Stomach (tissue), 9 donors: ENCODE data around the gene IFITM10. TPM values are rescaled to one million over a fixed set of nuclear protein-coding genes. Genes with fewer than 3 reads are reported as not detected.

ENCODE experiments used
- DNase-seq, 2 donors: peaks; one replicate each; pipeline versions ENCODE4 v3.0.0 to v3.0.0-alpha.2; 2013 to 2019
- H3K27ac ChIP-seq, 5 donors: fragments of 200-600 bp in 4 of 5; sonication (generic) in 4 of 5; one replicate each; pipeline ENCODE4 v1.5.1; 2013 to 2019; ENCODE audit warnings: mild to moderate bottlenecking in 1 of 5, moderate library complexity in 1 of 5
- H3K27me3 ChIP-seq, 3 donors: fragments of 200-600 bp; sonication (generic); one replicate each; pipeline ENCODE4 v1.5.1; 2017 to 2019; ENCODE audit warnings: mixed run types in 1 of 3
- H3K36me3 ChIP-seq, 4 donors: fragments of 200-600 bp; sonication (generic); 1 replicate in 3 of 4; 2 replicates in 1 of 4; pipeline ENCODE4 v1.5.1; 2016 to 2019
- H3K4me1 ChIP-seq, 4 donors: fragments of 200-600 bp; sonication (generic); one replicate each; pipeline ENCODE4 v1.5.1; 2016 to 2019
- H3K4me3 ChIP-seq, 4 donors: fragments of 200-600 bp; sonication (generic) in 3 of 4; one replicate each; pipeline ENCODE4 v1.5.1; 2016 to 2019; ENCODE audit warnings: mild to moderate bottlenecking in 1 of 4
- H3K9me3 ChIP-seq, 4 donors: fragments of 200-600 bp; sonication (generic); one replicate each; pipeline ENCODE4 v1.5.1; 2016 to 2019
- EP300 ChIP-seq: sonication (generic); formaldehyde crosslinking; IDR thresholded peaks from one replicate; pipeline ENCODE4 v1.6.1; 2017; ENCODE audit warnings: antibody characterized with exemption
- POLR2A ChIP-seq, 4 donors: fragments of 450-650 bp; IDR thresholded peaks; one replicate each; pipeline ENCODE4 v1.6.1; 2016; ENCODE audit warnings: antibody characterized with exemption in 4 of 4, control low read depth in 2 of 4, mild to moderate bottlenecking in 1 of 4, moderate library complexity in 1 of 4
- POLR2AphosphoS5 ChIP-seq, 3 donors: sonication (generic); formaldehyde crosslinking; IDR thresholded peaks; one replicate each; pipeline ENCODE4 v1.6.1; 2016; ENCODE audit warnings: antibody characterized with exemption in 3 of 3
- WGBS, 5 donors: extraction: QIAGEN DNeasy Blood & Tissue Kit in 3 of 5; methylation state at CpG; one replicate each; pipeline versions ENCODE4 v1.1.5 to v1.1.7; 2013 to 2018; 5-methylcytosine and 5-hydroxymethylcytosine counted together
- intact Hi-C: fragments of 100-400 bp; cut with DNase I; formaldehyde crosslinking; loops from one replicate; pipeline ENCODE4 v1.15.1; 2023; ENCODE audit warnings: low total_unique reads
- polyA plus RNA-seq, 3 donors: library from polyadenylated mRNA; stranded (reverse); fragments of 200-250 nt; gene quantifications; one replicate each; pipeline ENCODE4 v1.2.3, GENCODE V29; 2013
- total RNA-seq, 5 donors: library from RNA; depleted of rRNA; stranded (reverse); fragments of >200 nt; gene quantifications; one replicate each; pipeline versions ENCODE4 v1.1.0 to v1.2.3, GENCODE V29; 2014 to 2016
- TF ChIP-seq, protein P1 (sequence below), 7 experiments: fragments of 450-650 bp in 4 of 7; fragments of 200-600 bp in 3 of 7; sonication (generic) in 3 of 7; IDR thresholded peaks; one replicate each; pipeline ENCODE4 v1.5.1; 2016 to 2019; ENCODE audit warnings: antibody characterized with exemption in 7 of 7, control low read depth in 2 of 7, mild to moderate bottlenecking in 1 of 7
- donor health status: healthy with polysubstance abuse.
- donor health status: Bipolar disorder and iron deficiency.
- donor health status: healthy.

The IFITM10 gene
- total and polyA plus RNA-seq, 8 donors: 0.19 to 1.1 (median 0.84) TPM; not detected in 4

DNA sequence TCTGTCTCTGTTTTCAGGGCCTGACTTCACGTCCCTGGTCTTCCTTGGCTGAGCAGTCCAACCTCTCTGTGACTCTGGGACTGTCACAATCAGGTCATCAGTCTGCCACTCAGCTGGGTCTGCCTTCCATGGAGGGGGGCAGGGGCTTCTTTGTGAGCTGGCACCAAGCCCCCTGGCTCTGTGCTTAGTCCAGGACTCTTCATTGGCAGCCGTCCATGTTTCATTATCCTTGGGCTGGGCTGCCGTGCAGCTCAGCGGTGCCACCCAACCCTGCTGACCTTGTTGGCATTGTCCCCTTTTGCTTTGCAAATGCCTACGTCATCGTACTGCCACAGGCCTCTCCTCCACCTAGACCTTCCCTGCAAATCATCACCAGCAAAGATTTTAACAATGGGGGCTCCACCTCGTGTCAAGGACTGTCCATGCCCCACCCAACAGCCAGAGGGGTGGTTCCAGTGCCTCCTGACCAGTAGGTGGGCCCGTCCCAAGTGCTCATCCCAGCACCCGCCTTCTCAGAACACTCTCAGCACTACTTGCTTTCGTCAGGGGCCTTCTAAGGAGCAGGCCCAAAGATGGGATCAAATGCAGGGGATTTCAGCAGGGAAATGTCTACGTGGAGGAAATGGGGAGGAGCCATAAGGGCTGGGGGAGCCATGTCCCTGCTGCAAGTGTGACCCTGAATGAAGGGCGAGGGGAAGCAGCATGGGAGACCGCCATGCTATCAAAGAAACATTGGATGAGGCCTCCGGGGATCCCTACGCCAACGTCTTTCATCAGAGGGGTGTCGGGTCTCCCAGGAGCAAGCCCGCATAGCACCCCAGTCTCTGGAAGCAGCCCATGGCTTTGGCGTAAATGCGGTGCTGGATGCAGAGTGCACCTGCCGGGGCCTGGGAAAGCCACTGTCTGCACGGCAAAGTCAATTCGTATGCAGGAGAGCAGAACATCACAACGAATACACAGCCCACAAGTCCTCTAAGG lies 35.2 kb downstream of the IFITM10 start:
- no peak overlapping the region for H3K4me3 ChIP-seq
- H3K27ac ChIP-seq: no peak overlapping the region
- DNase-seq: no peak
- no peaks in the 10 kb centered on the region for H3K36me3 ChIP-seq
- peaks cover 0 to 35% (median 0%) of the 10 kb centered on the region in 3 donors for H3K27me3 ChIP-seq
- no peak for TF ChIP-seq POLR2A (IDR thresholded peaks at IDR 0.05)
- TF ChIP-seq, protein P1, sequence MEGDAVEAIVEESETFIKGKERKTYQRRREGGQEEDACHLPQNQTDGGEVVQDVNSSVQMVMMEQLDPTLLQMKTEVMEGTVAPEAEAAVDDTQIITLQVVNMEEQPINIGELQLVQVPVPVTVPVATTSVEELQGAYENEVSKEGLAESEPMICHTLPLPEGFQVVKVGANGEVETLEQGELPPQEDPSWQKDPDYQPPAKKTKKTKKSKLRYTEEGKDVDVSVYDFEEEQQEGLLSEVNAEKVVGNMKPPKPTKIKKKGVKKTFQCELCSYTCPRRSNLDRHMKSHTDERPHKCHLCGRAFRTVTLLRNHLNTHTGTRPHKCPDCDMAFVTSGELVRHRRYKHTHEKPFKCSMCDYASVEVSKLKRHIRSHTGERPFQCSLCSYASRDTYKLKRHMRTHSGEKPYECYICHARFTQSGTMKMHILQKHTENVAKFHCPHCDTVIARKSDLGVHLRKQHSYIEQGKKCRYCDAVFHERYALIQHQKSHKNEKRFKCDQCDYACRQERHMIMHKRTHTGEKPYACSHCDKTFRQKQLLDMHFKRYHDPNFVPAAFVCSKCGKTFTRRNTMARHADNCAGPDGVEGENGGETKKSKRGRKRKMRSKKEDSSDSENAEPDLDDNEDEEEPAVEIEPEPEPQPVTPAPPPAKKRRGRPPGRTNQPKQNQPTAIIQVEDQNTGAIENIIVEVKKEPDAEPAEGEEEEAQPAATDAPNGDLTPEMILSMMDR (IDR thresholded peaks at IDR 0.05): no peak
- no peak for TF ChIP-seq EP300
- TF ChIP-seq POLR2AphosphoS5 (IDR thresholded peaks at IDR 0.05): no peak
- H3K4me1 ChIP-seq: peaks cover 0 to 6% (median 0%) of the 10 kb centered on the region in 4 donors
- WGBS, 5 donors: 74 to 83% (median 80%) methylated on average over 24 of the region's 24 CpGs
- H3K9me3 ChIP-seq: no peaks in the 10 kb centered on the region
- intact Hi-C loops: no loop called here

DNA sequence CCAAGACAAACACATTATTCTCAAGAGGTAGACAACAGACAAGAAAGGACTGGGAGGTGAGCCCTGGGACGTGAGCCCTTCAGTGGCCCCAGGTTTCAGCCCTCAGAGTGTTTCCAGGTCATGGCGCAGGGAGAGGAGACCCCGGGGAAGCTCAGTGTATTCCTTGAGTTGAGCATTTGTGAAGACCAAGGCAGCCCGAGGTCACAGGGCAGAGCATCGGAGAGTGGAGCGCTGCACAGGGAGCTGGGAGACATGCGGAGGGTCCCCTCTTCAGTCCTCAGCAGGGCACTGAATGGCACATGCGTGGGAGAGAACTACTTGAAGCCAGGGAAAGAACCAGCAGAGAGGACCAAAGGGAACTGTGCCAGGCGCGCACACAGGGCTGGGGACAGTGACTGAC lies 41.7 kb downstream of the IFITM10 start:
- 84 to 89% (median 88%) methylated on average over 10 of the region's 10 CpGs for WGBS, 5 donors
- no peak for DNase-seq
- intact Hi-C loops: no loop called here
- TF ChIP-seq, protein P1 (IDR thresholded peaks at IDR 0.05): no peak
- TF ChIP-seq EP300 (no peak), POLR2AphosphoS5 (IDR thresholded peaks at IDR 0.05) (no peak), POLR2A (IDR thresholded peaks at IDR 0.05) (no peak)
- no peaks in the 10 kb centered on the region for H3K4me1 ChIP-seq
- no peak overlapping the region for H3K4me3 ChIP-seq
- no peak overlapping the region for H3K27ac ChIP-seq
- no peaks in the 10 kb centered on the region for H3K36me3 ChIP-seq
- peaks cover 0 to 15% (median 8%) of the 10 kb centered on the region in 3 donors for H3K27me3 ChIP-seq
- no peaks in the 10 kb centered on the region for H3K9me3 ChIP-seq

GRCh38 chr11:1707751-1708150 lies 42.6 kb downstream of the IFITM10 start:
- DNase-seq: no peak
- H3K4me1 ChIP-seq: no peaks in the 10 kb centered on the region
- TF ChIP-seq, protein P1 (IDR thresholded peaks at IDR 0.05): no peak
- TF ChIP-seq POLR2A (IDR thresholded peaks at IDR 0.05): no peak
- no peak for TF ChIP-seq POLR2AphosphoS5 (IDR thresholded peaks at IDR 0.05)
- no peak for TF ChIP-seq EP300
- H3K4me3 ChIP-seq: no peak overlapping the region
- H3K36me3 ChIP-seq: no peaks in the 10 kb centered on the region
- H3K9me3 ChIP-seq: no peaks in the 10 kb centered on the region
- H3K27ac ChIP-seq: no peak overlapping the region
- peaks cover 0 to 15% (median 8%) of the 10 kb centered on the region in 3 donors for H3K27me3 ChIP-seq
- WGBS, 5 donors: 29 to 55% (median 48%) methylated on average over 4 of the region's 4 CpGs
- intact Hi-C loops: no loop called here

DNA sequence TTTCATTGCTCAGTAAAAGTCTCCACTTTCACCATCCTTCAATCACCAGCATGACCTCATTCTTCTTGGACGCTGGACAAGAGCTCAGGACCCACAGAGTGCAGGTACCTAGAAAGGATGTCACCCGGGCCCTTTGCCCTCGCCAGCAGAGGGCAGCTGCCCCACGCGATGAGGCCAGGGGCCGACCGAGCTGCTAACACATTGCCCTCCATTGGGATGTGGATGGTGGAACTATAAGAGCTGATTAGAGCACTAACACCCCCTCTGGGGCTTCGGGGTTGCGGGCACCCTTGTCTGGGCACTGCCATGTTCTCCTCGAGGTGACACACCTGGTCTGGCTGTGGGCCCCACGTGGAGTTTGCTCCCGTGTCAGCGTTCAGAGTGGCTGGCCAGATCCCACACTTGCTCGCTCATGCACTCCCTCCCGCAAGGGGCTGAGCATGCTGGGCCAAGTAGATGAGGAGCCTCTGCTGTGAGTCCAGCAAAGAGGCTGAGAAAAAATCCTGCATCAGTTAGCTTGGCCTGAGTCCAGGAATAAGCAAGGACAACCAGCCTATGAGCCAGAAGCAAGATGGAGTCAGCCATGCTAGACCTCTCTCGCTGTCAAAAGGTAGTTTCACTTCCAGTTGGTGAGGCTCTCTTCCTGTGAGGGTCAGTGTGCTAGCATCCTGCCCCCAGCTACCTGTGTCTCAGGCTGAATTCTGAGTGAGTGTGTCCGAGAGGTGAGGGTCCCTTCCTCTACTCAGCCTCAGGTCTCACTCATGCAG lies 43.6 kb downstream of the IFITM10 start:
- DNase-seq: no peak
- Histone ChIP-seq H3K27me3 (peaks cover 0 to 15% (median 8%) of the 10 kb centered on the region in 3 donors), H3K4me1 (no peaks in the 10 kb centered on the region), H3K27ac (no peak overlapping the region), H3K36me3 (no peaks in the 10 kb centered on the region), H3K4me3 (no peak overlapping the region), H3K9me3 (no peaks in the 10 kb centered on the region)
- 80 to 90% (median 87%) methylated on average over 16 to 17 of the region's 17 CpGs for WGBS, 5 donors
- intact Hi-C loops: no loop called here
- no peak for TF ChIP-seq POLR2AphosphoS5 (IDR thresholded peaks at IDR 0.05)
- no peak for TF ChIP-seq EP300
- TF ChIP-seq POLR2A (IDR thresholded peaks at IDR 0.05): no peak
- TF ChIP-seq, protein P1 (IDR thresholded peaks at IDR 0.05): no peak
